GM12878 (cell line): ENCODE data around the gene SPTY2D1.

Experiments
- ATF3 ChIP-seq: IDR thresholded peaks from 2 replicates; pipeline ENCODE4 v1.6.1; 2011; ENCODE audit warnings: low read depth, mild to moderate bottlenecking, low read length, moderate library complexity, borderline replicate concordance; ENCODE audit errors: extremely low read depth
- EZH2 ChIP-seq: IDR thresholded peaks from 2 replicates; pipeline ENCODE4 v1.6.1; 2012; ENCODE audit warnings: low read depth, mild to moderate bottlenecking, control low read depth, inconsistent platforms, low read length, borderline replicate concordance; ENCODE audit not compliant: control insufficient read depth
- YY1 ChIP-seq: IDR thresholded peaks from 2 replicates; pipeline ENCODE4 v1.6.1; 2011; ENCODE audit warnings: low read depth, mild to moderate bottlenecking, low read length

- no peak for TF ChIP-seq YY1
- TF ChIP-seq EZH2: no peak
- no peak for TF ChIP-seq ATF3
Observed at GRCh38 chr11:18578975-18579598, 55.1 kb downstream of the SPTY2D1 start.
